Measurements from ENCODE around the gene TMEM229B.

DNA sequence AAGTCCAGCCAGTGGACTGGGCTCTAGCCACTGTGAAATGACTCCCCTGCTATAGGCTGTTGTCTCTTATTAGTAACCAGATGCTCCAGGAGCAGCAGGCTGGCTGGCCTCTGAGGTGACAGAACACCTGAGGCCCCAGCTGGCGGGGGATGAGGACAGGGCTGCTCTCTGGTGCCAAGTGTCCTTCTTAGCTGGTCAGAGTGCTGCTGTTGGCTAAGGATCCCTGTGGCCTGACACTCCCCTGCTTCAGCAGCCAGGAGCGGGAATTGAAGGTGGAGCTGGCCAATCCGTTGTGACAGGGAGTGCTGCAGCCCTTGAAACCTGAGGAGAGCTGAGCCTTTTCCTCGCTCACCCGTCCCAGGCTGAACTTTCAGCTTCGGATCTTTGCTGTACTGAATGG, 30.7 kb downstream of the TMEM229B start:
- TF ChIP-seq, protein P1, sequence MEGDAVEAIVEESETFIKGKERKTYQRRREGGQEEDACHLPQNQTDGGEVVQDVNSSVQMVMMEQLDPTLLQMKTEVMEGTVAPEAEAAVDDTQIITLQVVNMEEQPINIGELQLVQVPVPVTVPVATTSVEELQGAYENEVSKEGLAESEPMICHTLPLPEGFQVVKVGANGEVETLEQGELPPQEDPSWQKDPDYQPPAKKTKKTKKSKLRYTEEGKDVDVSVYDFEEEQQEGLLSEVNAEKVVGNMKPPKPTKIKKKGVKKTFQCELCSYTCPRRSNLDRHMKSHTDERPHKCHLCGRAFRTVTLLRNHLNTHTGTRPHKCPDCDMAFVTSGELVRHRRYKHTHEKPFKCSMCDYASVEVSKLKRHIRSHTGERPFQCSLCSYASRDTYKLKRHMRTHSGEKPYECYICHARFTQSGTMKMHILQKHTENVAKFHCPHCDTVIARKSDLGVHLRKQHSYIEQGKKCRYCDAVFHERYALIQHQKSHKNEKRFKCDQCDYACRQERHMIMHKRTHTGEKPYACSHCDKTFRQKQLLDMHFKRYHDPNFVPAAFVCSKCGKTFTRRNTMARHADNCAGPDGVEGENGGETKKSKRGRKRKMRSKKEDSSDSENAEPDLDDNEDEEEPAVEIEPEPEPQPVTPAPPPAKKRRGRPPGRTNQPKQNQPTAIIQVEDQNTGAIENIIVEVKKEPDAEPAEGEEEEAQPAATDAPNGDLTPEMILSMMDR (IDR thresholded peaks at IDR 0.05): no peak
- no peak for TF ChIP-seq ZFX (IDR thresholded peaks at IDR 0.05; ENCODE audit: borderline replicate concordance)

Measured in 22Rv1 (cell line).